ENCODE data around the gene ATXN7L1.

ATXN7L1 gene

GRCh38 chr7:105661625-105662024 is 214.8 kb downstream of the ATXN7L1 start:
- no peak for FAIRE-seq

DNA sequence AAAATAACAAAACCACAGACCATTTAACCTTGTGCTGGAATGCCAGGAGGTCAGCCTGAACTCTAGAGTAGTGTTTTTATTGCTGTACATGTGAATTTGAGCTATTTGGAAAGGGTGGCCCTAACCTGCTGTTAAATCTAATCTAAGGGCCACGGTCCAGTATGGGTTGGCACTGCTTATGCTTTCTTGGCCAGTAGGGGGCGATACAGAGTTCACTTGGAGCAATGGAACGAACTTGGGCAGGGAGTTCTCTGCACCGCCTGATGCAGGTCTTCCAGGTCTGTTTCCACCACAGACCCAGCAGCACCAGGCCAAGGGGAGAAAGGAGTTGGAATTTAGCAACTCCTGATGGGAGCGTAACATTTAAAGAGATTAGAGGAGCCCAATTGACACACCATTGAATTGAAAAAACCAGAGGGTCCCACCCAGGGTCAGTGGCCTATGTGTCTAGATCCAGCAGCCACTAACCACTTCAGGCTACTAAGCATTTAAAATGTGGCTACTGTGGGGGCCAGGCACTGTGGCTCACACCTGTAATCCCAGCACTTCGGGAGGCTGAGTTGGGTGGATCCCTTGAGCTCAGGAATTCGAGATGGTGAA is 219.4 kb downstream of the ATXN7L1 start:
- no peak for FAIRE-seq

- no peak for FAIRE-seq
Observed at GRCh38 chr7:105655500-105656380, 220.7 kb downstream of the ATXN7L1 start.

DNA sequence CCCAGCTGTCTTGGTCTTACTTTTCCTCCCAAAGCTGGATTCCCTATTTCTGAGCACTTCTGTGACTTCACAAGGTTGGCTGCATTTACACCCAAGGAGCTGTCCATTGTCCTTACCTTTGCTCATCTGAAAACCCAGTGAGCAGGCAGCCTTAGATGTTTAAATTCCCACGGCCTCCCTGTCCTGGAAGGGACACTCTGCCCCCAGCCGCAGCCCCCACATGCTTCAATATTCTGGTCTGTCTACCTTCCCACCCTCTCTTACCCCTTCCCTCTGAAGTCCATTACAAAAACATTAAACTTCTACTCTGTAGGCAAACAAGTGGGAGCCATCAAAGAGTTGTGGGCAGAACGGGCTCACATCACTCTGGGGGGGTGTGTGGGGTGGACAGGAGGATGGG is 221.3 kb downstream of the ATXN7L1 start:
- no peak for FAIRE-seq

GRCh38 chr7:105654095-105654686 is 222.2 kb downstream of the ATXN7L1 start:
- FAIRE-seq, result no peak

DNA sequence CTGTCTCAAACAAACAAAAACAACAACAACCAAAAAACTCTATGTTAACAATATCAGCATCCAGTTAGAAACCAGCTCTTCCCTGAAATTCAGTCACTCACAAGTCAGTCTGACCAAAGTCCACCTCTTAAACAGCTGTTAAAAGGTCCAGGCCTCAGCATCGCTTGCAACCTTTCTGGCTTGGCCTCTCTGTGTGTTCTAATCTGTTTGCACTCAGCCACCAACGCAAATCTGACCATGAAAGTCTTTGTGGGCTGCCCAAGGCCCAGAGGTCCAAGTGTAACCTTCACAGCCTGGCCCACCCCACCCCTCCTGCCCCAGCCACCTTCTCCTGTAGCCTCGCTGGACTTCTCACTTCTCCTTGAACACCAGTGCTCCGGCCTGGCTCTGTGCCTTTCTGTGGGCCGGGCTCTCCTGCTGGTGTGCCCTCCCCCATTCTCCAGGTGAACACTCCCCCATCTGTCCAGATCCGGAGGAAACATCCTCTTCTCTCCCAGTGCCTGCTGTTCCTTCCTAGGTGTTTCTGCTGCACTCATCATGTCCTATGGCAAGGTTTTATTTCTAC is 222.9 kb downstream of the ATXN7L1 start:
- FAIRE-seq, result no peak

GRCh38 chr7:105652359-105652993 is 223.9 kb downstream of the ATXN7L1 start:
- no peak for FAIRE-seq

GRCh38 chr7:105651798-105652197 is 224.6 kb downstream of the ATXN7L1 start:
- FAIRE-seq, result no peak

- FAIRE-seq, result no peak
Observed at GRCh38 chr7:105650382-105650970, 225.9 kb downstream of the ATXN7L1 start.

DNA sequence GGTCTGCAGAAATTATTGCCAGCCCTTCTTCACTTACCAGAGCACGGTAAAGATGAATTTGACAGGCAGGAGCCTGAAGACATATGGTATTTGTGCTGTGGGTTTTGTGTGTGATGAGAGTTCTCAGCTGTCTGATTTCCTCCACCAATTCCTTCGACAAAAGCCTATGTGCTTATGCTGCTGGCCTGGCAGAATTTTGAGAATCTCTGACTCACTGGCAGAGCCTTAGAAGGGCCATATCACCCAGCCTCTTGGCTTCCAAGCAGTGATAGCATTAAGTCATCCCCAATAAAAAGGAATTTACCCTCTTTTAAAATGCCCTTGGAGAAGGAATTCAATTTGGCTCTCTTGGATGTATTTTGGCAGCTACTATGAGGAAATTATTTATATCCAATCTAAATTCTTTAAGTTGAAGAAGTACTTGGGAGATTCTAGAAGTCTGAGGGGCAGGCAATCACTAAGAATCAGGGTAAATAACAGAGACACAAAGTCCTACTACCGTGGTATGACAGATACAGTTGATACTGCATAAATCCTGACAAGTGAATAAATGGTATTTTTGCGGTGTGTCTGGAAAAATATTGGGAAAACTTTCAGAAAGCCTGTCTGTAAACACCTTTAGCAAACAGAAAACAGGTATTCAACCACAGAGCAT is 226.5 kb downstream of the ATXN7L1 start:
- FAIRE-seq, result no peak

GRCh38 chr7:105648561-105649401 is 227.6 kb downstream of the ATXN7L1 start:
- FAIRE-seq, result no peak

DNA sequence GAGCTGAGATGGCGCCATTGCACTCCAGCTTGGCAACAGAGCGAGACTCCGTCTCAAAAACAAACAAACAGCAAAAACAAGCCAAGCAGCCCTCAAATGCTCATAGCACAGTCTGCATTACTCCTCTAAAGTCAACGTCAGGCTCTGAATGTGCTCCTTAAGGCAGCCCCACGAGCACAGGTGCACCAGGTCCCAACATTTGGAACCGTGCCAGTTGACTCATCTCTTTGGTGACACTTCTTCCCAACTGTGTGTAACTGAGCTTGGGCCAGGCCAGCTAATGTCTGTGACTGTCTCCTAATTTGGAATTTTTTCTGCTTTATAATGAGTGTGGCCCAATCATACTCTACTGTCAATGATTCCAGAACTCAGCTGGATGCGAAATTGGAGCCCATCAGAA is 228.8 kb downstream of the ATXN7L1 start:
- FAIRE-seq, result no peak

GRCh38 chr7:105644937-105645336 is 231.5 kb downstream of the ATXN7L1 start:
- FAIRE-seq, result no peak

GRCh38 chr7:105643851-105644250 is 232.5 kb downstream of the ATXN7L1 start:
- FAIRE-seq, result no peak

GRCh38 chr7:105643384-105643783 is 233.0 kb downstream of the ATXN7L1 start:
- no peak for FAIRE-seq

- no peak for FAIRE-seq
Observed at GRCh38 chr7:105642264-105642663, 234.1 kb downstream of the ATXN7L1 start.

- no peak for FAIRE-seq
Observed at GRCh38 chr7:105640956-105641810, 235.2 kb downstream of the ATXN7L1 start.

DNA sequence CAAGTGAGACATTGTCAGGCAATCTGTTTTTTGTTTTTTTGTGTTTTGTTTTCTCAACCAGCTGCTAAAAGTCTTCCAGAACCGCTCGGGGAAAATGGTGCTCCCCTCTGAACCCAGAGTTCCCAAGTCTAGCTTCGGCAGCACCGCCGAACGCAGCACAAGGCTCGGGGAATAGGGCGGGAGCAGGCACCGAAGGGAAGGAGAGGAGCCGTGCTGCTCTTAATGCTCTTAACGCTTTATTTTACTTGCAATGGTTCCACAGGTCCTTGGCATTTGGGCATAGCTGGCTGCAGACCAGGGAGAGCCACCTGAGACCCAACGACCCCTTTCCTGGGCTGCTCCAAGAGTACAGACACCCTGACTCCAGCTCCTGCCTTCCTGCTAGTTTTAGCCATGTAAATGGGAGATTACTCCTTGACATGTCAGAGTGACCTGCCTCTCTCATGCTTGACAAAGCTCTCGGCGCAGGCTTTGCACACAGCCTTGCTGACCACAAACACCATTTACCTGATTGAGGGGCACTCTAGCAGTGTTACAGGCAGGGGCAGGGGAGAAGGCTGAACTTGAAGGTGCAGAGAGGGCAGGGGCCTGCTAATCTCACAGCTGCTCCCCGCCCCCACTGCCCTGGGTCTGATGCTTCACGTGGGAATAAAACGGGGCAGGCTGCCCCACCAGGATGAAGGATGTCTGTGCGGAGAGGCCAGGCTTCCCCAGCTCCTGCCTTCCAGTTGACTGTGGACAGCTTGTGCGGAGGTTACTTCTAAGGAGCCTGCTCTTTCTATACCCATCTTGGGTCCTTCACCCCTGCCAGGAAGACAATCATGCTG is 236.5 kb downstream of the ATXN7L1 start:
- FAIRE-seq, result no peak

- no peak for FAIRE-seq
Observed at GRCh38 chr7:105638902-105639495, 237.4 kb downstream of the ATXN7L1 start.

All from A204.1 (cell line).